ENCODE results near the gene HBZ.

DNA sequence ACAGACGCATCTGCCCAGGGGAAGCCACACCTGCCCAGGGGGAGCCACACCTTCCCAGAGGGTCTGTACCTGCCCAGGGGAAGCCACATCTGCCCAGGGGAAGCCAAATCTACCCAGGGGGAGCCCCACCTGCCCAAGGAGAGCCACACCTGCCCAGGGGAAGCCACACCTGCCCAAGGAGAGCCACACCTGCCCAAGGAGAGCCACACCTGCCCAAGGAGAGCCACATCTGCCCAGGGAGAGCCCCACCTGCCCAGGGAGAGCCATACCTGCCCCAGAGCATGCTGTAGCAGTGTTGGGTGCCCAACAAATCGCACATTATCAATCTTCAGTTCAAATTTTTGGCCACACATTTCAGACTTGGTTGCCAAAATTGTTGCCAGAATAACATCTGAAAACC is 33.6 kb upstream of the HBZ start:
- TF ChIP-seq, protein P1, sequence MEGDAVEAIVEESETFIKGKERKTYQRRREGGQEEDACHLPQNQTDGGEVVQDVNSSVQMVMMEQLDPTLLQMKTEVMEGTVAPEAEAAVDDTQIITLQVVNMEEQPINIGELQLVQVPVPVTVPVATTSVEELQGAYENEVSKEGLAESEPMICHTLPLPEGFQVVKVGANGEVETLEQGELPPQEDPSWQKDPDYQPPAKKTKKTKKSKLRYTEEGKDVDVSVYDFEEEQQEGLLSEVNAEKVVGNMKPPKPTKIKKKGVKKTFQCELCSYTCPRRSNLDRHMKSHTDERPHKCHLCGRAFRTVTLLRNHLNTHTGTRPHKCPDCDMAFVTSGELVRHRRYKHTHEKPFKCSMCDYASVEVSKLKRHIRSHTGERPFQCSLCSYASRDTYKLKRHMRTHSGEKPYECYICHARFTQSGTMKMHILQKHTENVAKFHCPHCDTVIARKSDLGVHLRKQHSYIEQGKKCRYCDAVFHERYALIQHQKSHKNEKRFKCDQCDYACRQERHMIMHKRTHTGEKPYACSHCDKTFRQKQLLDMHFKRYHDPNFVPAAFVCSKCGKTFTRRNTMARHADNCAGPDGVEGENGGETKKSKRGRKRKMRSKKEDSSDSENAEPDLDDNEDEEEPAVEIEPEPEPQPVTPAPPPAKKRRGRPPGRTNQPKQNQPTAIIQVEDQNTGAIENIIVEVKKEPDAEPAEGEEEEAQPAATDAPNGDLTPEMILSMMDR (IDR thresholded peaks at IDR 0.05; ENCODE audit: control extremely low read depth in 1 of 3, insufficient read depth in 1 of 3, low read depth in 1 of 3, low read length in 3 of 3): no peak
- TF ChIP-seq JUND (IDR thresholded peaks at IDR 0.05; ENCODE audit: low read length) (no peak), MAFK (IDR thresholded peaks at IDR 0.05; ENCODE audit: low read depth, low read length) (no peak), EZH2 (IDR thresholded peaks at IDR 0.05; ENCODE audit: low read depth, low read length, severe bottlenecking) (no peak), POLR2A (IDR thresholded peaks at IDR 0.05; ENCODE audit: control extremely low read depth in 1 of 2, low read depth in 2 of 2, low read length in 2 of 2) (no peak), ZNF274 (IDR thresholded peaks at IDR 0.05; ENCODE audit: borderline replicate concordance, extremely low read depth, low read length) (no peak), EP300 (IDR thresholded peaks at IDR 0.05; ENCODE audit: borderline replicate concordance in 1 of 2, low read depth in 2 of 2, low read length in 2 of 2) (no peak)
- TF ChIP-seq, protein P2, sequence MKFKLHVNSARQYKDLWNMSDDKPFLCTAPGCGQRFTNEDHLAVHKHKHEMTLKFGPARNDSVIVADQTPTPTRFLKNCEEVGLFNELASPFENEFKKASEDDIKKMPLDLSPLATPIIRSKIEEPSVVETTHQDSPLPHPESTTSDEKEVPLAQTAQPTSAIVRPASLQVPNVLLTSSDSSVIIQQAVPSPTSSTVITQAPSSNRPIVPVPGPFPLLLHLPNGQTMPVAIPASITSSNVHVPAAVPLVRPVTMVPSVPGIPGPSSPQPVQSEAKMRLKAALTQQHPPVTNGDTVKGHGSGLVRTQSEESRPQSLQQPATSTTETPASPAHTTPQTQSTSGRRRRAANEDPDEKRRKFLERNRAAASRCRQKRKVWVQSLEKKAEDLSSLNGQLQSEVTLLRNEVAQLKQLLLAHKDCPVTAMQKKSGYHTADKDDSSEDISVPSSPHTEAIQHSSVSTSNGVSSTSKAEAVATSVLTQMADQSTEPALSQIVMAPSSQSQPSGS (IDR thresholded peaks at IDR 0.05; ENCODE audit: low read length): no peak
